K562 (cell line): ENCODE results near the gene FAM174C. TPM values are rescaled to one million over a fixed set of nuclear protein-coding genes. Genes with fewer than 3 reads are reported as not detected.

Experiments used
- ARHGAP35 ChIP-seq: fragments of 450-650 bp; IDR thresholded peaks from 2 replicates; pipeline ENCODE4 v1.6.1; 2018; ENCODE audit not compliant: partially characterized antibody
- ARID3B ChIP-seq: fragments of 250-450 bp; sonication (Bioruptor Pico); IDR thresholded peaks from 2 replicates; pipeline ENCODE4 v1.4.0; 2020; ENCODE audit warnings: borderline replicate concordance
- ATF7 ChIP-seq: fragments of 450-650 bp; IDR thresholded peaks from 2 replicates; pipeline ENCODE4 v1.7.1; 2014; ENCODE audit warnings: mild to moderate bottlenecking, moderate library complexity
- BCOR ChIP-seq: fragments of 450-650 bp; IDR thresholded peaks from 2 replicates; pipeline ENCODE4 v1.6.1; 2016
- CSDE1 ChIP-seq, 2 experiments: fragments of 450-650 bp; IDR thresholded peaks; 2 replicates each; pipeline ENCODE4 v1.6.1; 2016; ENCODE audit warnings: mild to moderate bottlenecking in 1 of 2
- EZH2 ChIP-seq: IDR thresholded peaks from 2 replicates; pipeline ENCODE4 v1.6.1; 2012; ENCODE audit warnings: low read depth, mild to moderate bottlenecking, inconsistent platforms, low read length, borderline replicate concordance
- HNRNPL ChIP-seq: fragments of 200-400 bp; formaldehyde crosslinking; IDR thresholded peaks from 2 replicates; pipeline ENCODE4 v1.6.1; 2017; ENCODE audit warnings: low read depth, mild to moderate bottlenecking, low read length
- KHSRP ChIP-seq: fragments of 450-650 bp; IDR thresholded peaks from 2 replicates; pipeline ENCODE4 v1.6.1; 2017
- KLF13 ChIP-seq: fragments of 450-650 bp; IDR thresholded peaks from 2 replicates; pipeline ENCODE4 v1.6.1; 2016; ENCODE audit warnings: missing genetic modification characterization, low read depth, mild to moderate bottlenecking, missing compliant biosample characterization, moderate library complexity, borderline replicate concordance
- POLR2AphosphoS5 ChIP-seq: IDR thresholded peaks from 2 replicates; pipeline ENCODE4 v1.6.1; 2011; ENCODE audit warnings: mild to moderate bottlenecking, low read depth, low read length, moderate library complexity; ENCODE audit not compliant: control insufficient read depth, insufficient read depth
- RERE ChIP-seq: sonication (generic); formaldehyde crosslinking; IDR thresholded peaks from 2 replicates; pipeline ENCODE4 v1.8.0; 2023; ENCODE audit warnings: missing genetic modification reagents, mild to moderate bottlenecking, borderline replicate concordance
- SMARCC2 ChIP-seq: fragments of 450-650 bp; IDR thresholded peaks from 2 replicates; pipeline ENCODE4 v1.6.1; 2017; ENCODE audit warnings: antibody characterized with exemption, moderate library complexity, mild to moderate bottlenecking, low read depth
- SPI1 ChIP-seq: IDR thresholded peaks from 2 replicates; pipeline ENCODE4 v1.6.1; 2011; ENCODE audit warnings: low read depth, low read length, control low read depth, borderline replicate concordance
- TEAD4 ChIP-seq, 2 experiments: sonication (generic) in 1 of 2; formaldehyde crosslinking in 1 of 2; IDR thresholded peaks; 2 replicates each; pipeline versions ENCODE4 v1.6.1 to v1.8.0; 2012 to 2022; ENCODE audit warnings: borderline replicate concordance in 1 of 2, inconsistent platforms in 1 of 2, low read length in 1 of 2, mild to moderate bottlenecking in 1 of 2, missing genetic modification reagents in 1 of 2
- THAP7 ChIP-seq: fragments of 250-450 bp; sonication (Bioruptor Pico); IDR thresholded peaks from 2 replicates; pipeline ENCODE4 v1.5.0; 2021
- ZC3H11A ChIP-seq: IDR thresholded peaks from 2 replicates; pipeline ENCODE4 v1.6.1; 2012; ENCODE audit warnings: low read depth, low read length, improper control_type of control experiment
- ZEB2 ChIP-seq: fragments of 450-650 bp; IDR thresholded peaks from 2 replicates; pipeline ENCODE4 v1.6.1; 2016
- ZFP1 ChIP-seq: fragments of 450-650 bp; formaldehyde crosslinking; IDR thresholded peaks from 2 replicates; pipeline ENCODE4 v1.4.0; 2020; ENCODE audit warnings: mild to moderate bottlenecking, mixed read lengths
- ZZZ3 ChIP-seq: fragments of 450-650 bp; IDR thresholded peaks from 2 replicates; pipeline ENCODE4 v1.6.1; 2016; ENCODE audit warnings: antibody characterized with exemption, mild to moderate bottlenecking, moderate library complexity
- polyA plus RNA-seq, 8 experiments: library from polyadenylated mRNA; depleted of rRNA in 4 of 8; stranded (reverse) in 5 of 8; unstranded in 3 of 8; fragments of >200 nt; fragmentation: Nextera tagmentation in 2 of 8; fragmentation: Illumina TruSeq in 1 of 8; extraction: Ambion mirVana in 2 of 8; extraction: Trizol in 1 of 8; gene quantifications; 2 replicates each; pipeline versions ENCODE4 v1.2.1 to v1.2.3, GENCODE V29; 2011 to 2014; ENCODE audit warnings: inconsistent platforms in 1 of 8, missing spikeins in 1 of 8
- total RNA-seq, 7 experiments: library from RNA; depleted of rRNA in 6 of 7; stranded (reverse); fragments of >200 nt in 6 of 7; fragmentation: Illumina TruSeq in 2 of 7; extraction: Trizol in 2 of 7; gene quantifications; 2 replicates each; pipeline versions ENCODE4 v1.2.1 to v1.2.3, GENCODE V29; 2011 to 2021; ENCODE audit warnings: low replicate concordance in 1 of 7
- TF ChIP-seq, protein P1 (sequence below): IDR thresholded peaks from 2 replicates; pipeline ENCODE4 v1.6.1; 2011; ENCODE audit not compliant: insufficient read length; ENCODE audit errors: extremely low read depth

Gene FAM174C
- total and polyA plus RNA-seq, 9 of the 15 experiments (the other 6 are each of a cell fraction or from before 2014, with no cell fraction given): 0.66 to 89.6 (median 20.3) TPM

DNA sequence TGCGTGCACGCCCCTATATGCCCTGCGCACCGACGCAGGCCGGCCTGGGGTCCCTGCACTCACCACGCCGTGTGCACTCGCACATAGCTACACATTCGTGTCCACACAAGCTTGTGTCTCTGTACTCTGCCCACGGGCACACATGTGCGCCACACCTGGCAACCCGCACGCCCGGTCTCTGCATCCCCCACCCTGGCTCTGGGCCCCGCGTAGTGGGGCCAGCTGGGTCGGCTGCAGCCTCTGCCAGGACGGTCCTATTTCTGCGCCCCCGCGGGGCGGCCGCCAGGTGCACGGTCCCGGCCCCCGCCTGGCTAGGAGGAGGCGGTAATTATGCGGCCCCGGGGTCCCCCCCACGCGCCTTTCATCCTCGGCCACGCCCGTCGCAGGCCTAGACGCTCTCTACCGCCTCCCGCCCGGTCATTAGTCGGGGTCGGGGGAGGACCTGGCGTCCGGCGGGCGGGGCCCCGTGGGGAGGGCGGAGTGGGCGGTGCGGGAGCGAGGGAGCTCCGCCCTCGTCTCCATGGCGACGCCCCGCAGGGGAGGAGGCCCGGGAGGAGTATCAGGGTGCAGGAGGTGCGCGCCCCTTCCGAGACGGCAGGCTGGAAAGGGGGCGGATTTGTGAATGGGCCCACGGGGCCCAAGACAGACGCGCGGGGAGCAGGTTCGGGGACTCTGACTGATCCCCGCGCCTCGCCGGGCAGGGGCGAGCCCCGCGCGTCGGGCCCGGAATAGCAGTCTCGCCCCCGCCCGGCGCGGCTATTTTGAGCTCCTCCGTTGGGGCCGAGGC lies 9.0 kb upstream of the FAM174C start (continued):
- TF ChIP-seq RERE (CRISPR knock-in tag) (no peak), ARHGAP35 (no peak), KLF13 (tag) (no peak), HNRNPL (no peak; the same call in 1 of the 2 replicates), BCOR (peak; percentile 48; the same call in 1 of the 2 replicates), TEAD4 (IDR thresholded peaks at IDR 0.05; ENCODE audit: low read length) (no peak; the same call in 1 of the 2 replicates), TEAD4 (CRISPR knock-in tag; IDR thresholded peaks at IDR 0.05; ENCODE audit: borderline replicate concordance) (no peak), ZC3H11A (no peak), POLR2AphosphoS5 (0 out of 2 replicates have a peak, but pooled peaks have one; percentile 6), SMARCC2 (no peak), ZFP1 (CRISPR knock-in tag) (no peak), ARID3B (CRISPR knock-in tag) (no peak), ZEB2 (peak; percentile 72; the same call in 1 of the 2 replicates), KHSRP (no peak), ZZZ3 (no peak), CSDE1 (IDR thresholded peaks at IDR 0.05) (no peak; a peak in 1 of 4 replicates), THAP7 (CRISPR knock-in tag) (peak; percentile 87), SPI1 (no peak), ATF7 (peak; percentile 40; the same call in 1 of the 2 replicates), EZH2 (no peak)
- TF ChIP-seq, protein P1, sequence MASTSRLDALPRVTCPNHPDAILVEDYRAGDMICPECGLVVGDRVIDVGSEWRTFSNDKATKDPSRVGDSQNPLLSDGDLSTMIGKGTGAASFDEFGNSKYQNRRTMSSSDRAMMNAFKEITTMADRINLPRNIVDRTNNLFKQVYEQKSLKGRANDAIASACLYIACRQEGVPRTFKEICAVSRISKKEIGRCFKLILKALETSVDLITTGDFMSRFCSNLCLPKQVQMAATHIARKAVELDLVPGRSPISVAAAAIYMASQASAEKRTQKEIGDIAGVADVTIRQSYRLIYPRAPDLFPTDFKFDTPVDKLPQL: no peak
